Smooth muscle cell (in vitro differentiated cells): ENCODE results near the gene PRR29. TPM values are rescaled to one million over a fixed set of nuclear protein-coding genes. Genes with fewer than 3 reads are reported as not detected.
A peak's percentile ranks its signal among the peaks of the same experiment; 100 is the strongest.

ENCODE experiments used
- DNase-seq: peaks from one replicate; lab custom pipeline; 2025; ENCODE audit not compliant: unreplicated experiment; lab: John Stamatoyannopoulos, UW
- H2AFZ ChIP-seq: fragments of 200-600 bp; sonication (generic); 2 replicates; pipeline ENCODE4 v1.6.0; 2016; ENCODE audit warnings: antibody characterized with exemption, low read depth, mild to moderate bottlenecking
- H3F3A ChIP-seq: fragments of 200-600 bp; sonication (generic); 2 replicates; pipeline ENCODE4 v1.6.0; 2017; ENCODE audit warnings: antibody characterized with exemption, low read depth
- H3K27ac ChIP-seq: fragments of 200-600 bp; sonication (generic); 2 replicates; pipeline ENCODE4 v1.5.1; 2016; ENCODE audit warnings: low read depth, mild to moderate bottlenecking
- H3K27me3 ChIP-seq: fragments of 200-600 bp; sonication (generic); 2 replicates; pipeline ENCODE4 v1.6.1; 2016; ENCODE audit warnings: low read depth, mild to moderate bottlenecking
- H3K36me3 ChIP-seq: fragments of 200-600 bp; sonication (generic); 2 replicates; pipeline ENCODE4 v1.5.1; 2016; ENCODE audit warnings: low read depth
- H3K4me1 ChIP-seq: fragments of 200-600 bp; sonication (generic); 2 replicates; pipeline ENCODE4 v1.5.1; 2016; ENCODE audit warnings: low read depth
- H3K4me2 ChIP-seq: fragments of 200-600 bp; sonication (generic); 2 replicates; pipeline ENCODE4 v1.6.0; 2016; ENCODE audit warnings: mild to moderate bottlenecking
- H3K4me3 ChIP-seq: fragments of 200-600 bp; sonication (generic); 2 replicates; pipeline ENCODE4 v1.5.1; 2016; ENCODE audit warnings: mild to moderate bottlenecking
- H3K79me2 ChIP-seq: fragments of 200-600 bp; sonication (generic); 2 replicates; pipeline ENCODE4 v1.6.0; 2016; ENCODE audit warnings: low read depth, mild to moderate bottlenecking
- H3K9ac ChIP-seq: fragments of 200-600 bp; sonication (generic); 2 replicates; pipeline ENCODE4 v1.6.0; 2016; ENCODE audit warnings: low read depth
- H3K9me3 ChIP-seq: fragments of 200-600 bp; sonication (generic); replicated peaks from 2 replicates; pipeline ENCODE4 v1.5.1; 2016; ENCODE audit warnings: low read depth
- H4K20me1 ChIP-seq: fragments of 200-600 bp; sonication (generic); 2 replicates; pipeline ENCODE4 v1.6.0; 2016; ENCODE audit warnings: low read depth
- WGBS: methylation state at CpG from one replicate; pipeline ENCODE4 v1.1.7; 2016; ENCODE audit warnings: low lambda C conversion rate; 5-methylcytosine and 5-hydroxymethylcytosine counted together
- polyA plus RNA-seq: library from polyadenylated mRNA; unstranded; fragments of >200 nt; fragmentation: Nextera tagmentation; extraction: Ambion mirVana; gene quantifications from 2 replicates; pipeline ENCODE4 v1.2.1, GENCODE V29; 2016
- total RNA-seq: library from RNA; depleted of rRNA; stranded (reverse); fragments of >200 nt; gene quantifications from 2 replicates; pipeline ENCODE4 v1.2.3, GENCODE V29; 2014
- TF ChIP-seq, protein P1 (sequence below): fragments of 200-600 bp; sonication (generic); IDR thresholded peaks from 2 replicates; pipeline ENCODE4 v1.5.1; 2017; ENCODE audit warnings: borderline replicate concordance, mild to moderate bottlenecking, antibody characterized with exemption; ENCODE audit not compliant: insufficient read depth, poor library complexity, severe bottlenecking

PRR29 gene
- total and polyA plus RNA-seq, 2 experiments from 2014 or later = 0.58 TPM; not detected in 1

- Histone ChIP-seq H3K27me3 (peaks cover 39% of the 10 kb centered on the region), H3K9me3 (no peaks in the 10 kb centered on the region), H3K4me1 (no peaks in the 10 kb centered on the region), H4K20me1 (no peaks in the 10 kb centered on the region), H3K4me3 (no peak overlapping the region), H3K4me2 (no peak overlapping the region), H3K79me2 (no peaks in the 10 kb centered on the region), H3F3A (no peaks in the 10 kb centered on the region), H3K9ac (no peak overlapping the region), H3K36me3 (no peaks in the 10 kb centered on the region), H2AFZ (no peak overlapping the region), H3K27ac (no peak overlapping the region)
- no peak for DNase-seq
- TF ChIP-seq, protein P1, sequence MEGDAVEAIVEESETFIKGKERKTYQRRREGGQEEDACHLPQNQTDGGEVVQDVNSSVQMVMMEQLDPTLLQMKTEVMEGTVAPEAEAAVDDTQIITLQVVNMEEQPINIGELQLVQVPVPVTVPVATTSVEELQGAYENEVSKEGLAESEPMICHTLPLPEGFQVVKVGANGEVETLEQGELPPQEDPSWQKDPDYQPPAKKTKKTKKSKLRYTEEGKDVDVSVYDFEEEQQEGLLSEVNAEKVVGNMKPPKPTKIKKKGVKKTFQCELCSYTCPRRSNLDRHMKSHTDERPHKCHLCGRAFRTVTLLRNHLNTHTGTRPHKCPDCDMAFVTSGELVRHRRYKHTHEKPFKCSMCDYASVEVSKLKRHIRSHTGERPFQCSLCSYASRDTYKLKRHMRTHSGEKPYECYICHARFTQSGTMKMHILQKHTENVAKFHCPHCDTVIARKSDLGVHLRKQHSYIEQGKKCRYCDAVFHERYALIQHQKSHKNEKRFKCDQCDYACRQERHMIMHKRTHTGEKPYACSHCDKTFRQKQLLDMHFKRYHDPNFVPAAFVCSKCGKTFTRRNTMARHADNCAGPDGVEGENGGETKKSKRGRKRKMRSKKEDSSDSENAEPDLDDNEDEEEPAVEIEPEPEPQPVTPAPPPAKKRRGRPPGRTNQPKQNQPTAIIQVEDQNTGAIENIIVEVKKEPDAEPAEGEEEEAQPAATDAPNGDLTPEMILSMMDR = no peak
- WGBS = 93% methylated on average over 11 of the region's 11 CpGs
Measured at GRCh38 chr17:63996430-63997182, 1.5 kb upstream of the PRR29 start.

DNA sequence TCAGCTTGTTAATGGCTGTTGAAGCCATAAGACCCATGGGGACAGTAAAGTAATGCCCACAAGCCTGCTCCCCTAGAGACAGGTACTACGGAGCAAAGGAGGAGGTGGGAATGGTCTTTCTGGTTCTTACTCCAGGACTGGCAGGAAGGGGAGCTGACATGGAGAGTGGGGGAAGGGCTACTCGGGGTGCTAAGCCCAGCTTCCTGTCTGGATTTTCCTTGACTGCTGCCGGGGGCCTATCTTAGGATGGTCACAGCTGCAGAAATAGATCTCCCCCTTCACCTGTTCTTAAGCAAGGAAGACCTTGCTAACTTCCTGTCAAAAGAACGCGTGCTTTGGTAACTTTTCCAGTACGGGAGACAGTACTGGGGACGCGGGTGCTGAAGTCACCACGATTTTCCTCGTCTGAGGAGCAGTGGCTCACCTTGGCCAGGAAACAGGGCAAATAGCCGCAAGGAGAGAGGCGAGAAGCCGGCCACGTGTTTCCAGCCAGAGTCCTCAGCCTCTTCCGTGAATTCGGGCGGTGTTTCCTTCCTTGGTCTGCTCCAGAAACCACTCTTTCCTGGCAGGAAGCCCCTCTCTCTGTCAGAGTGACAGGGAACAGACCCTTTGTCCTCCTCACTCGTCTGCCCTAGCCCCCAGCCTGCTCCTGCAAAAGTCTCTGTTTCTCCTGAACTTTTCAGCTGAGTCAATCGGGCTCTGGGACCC lies 656 bp upstream of the PRR29 start:
- H3K9me3 ChIP-seq = no peaks in the 10 kb centered on the region
- H3K27ac ChIP-seq = no peak overlapping the region
- peak overlapping the region; percentile 58 for H2AFZ ChIP-seq
- peak overlapping the region; percentile 99 for H3K4me2 ChIP-seq
- H4K20me1 ChIP-seq = no peaks in the 10 kb centered on the region
- DNase-seq = no peak
- peaks cover 31% of the 10 kb centered on the region for H3K27me3 ChIP-seq
- TF ChIP-seq, protein P1 = no peak
- peak overlapping the region; percentile 96 for H3K4me3 ChIP-seq
- no peak overlapping the region for H3K9ac ChIP-seq
- H3K79me2 ChIP-seq = no peaks in the 10 kb centered on the region
- 12% methylated on average over 19 of the region's 19 CpGs for WGBS
- H3K36me3 ChIP-seq = no peaks in the 10 kb centered on the region
- H3K4me1 ChIP-seq = no peaks in the 10 kb centered on the region
- H3F3A ChIP-seq = no peaks in the 10 kb centered on the region

DNA sequence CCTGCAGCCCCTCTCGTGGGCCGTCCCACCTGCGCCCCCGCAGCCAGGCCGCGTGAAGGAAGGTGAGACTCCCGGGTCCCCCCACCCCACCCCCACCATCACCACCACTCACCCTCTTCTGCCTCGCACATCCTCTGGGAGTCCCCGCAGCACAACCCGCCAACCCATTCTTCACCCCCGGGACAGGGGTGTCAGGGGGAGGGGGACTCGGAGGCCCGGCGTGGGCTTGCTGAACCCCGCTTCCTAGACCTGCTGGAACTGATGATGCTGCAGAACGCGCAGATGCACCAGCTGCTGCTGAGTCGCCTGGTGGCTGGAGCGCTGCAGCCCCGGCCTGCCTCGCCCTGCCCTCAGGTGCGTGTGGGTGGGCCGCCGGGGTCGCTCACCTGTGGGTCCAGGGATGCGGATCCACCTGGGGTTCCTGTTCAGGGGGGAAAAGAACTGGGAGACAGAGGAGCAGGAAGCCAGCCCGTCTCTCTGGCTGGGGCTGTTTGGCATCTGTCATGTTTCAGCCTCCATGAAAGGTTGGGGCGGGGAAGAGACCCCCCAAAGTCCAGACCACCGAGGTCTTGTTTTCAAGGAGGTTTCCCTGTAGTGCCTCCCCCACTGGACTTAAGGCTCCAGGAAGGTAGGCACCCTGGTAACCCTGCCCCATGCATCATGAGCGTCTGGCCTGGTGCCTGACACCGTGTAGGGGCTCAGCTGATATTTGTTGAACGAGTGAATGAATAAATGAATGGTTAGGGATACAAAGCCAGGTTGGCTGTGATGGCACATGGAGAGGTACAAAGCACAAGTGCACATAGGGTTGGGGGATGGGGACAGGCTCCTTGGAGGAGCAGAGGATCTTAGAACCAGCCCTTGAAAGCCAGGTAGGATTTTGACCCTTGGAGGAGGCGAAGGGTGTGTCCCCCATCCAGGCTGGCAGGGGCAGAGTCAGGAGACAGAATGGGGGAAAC lies 849 bp downstream of the PRR29 start:
- peak overlapping the region; percentile 54 for H3K9ac ChIP-seq
- peak overlapping the region; percentile 99 for H3K4me2 ChIP-seq
- no peaks in the 10 kb centered on the region for H3F3A ChIP-seq
- no peaks in the 10 kb centered on the region for H4K20me1 ChIP-seq
- H3K27ac ChIP-seq = no peak overlapping the region
- H3K4me3 ChIP-seq = peak overlapping the region; percentile 96
- 39% methylated on average over 30 of the region's 33 CpGs for WGBS
- no peaks in the 10 kb centered on the region for H3K4me1 ChIP-seq
- peak overlapping the region; percentile 58 for H2AFZ ChIP-seq
- TF ChIP-seq, protein P1 = no peak
- peaks cover 22% of the 10 kb centered on the region for H3K27me3 ChIP-seq
- H3K36me3 ChIP-seq = no peaks in the 10 kb centered on the region
- H3K79me2 ChIP-seq = no peaks in the 10 kb centered on the region
- no peaks in the 10 kb centered on the region for H3K9me3 ChIP-seq
- DNase-seq = no peak
